SK-N-SH (cell line): ENCODE measurements around the gene SNRNP70. TPM values are rescaled to one million over a fixed set of nuclear protein-coding genes. Genes with fewer than 3 reads are reported as not detected.

ENCODE experiments used
- CTCF ChIA-PET: fragments of 300-600, 350-600 bp; formaldehyde crosslinking; extraction: SDS; loops from one replicate; lab custom pipeline; 2021; lab: Yijun Ruan, JAX
- POLR2A ChIA-PET: fragments of 350-600 bp; sonication (Branson Sonifier 250); formaldehyde crosslinking; extraction: SDS; loops from one replicate; lab custom pipeline; 2020; ENCODE audit warnings: antibody characterized with exemption, inconsistent platforms; lab: Yijun Ruan, JAX
- DNase-seq: peaks from one replicate; pipeline ENCODE4 v3.0.0; 2012
- H2AFZ ChIP-seq: fragments of 200-600 bp; sonication (generic); 2 replicates; pipeline ENCODE4 v1.8.1; 2016; ENCODE audit warnings: antibody characterized with exemption, mild to moderate bottlenecking, low read depth
- H3F3A ChIP-seq: fragments of 200-600 bp; sonication (generic); replicated peaks from 2 replicates; pipeline ENCODE3; 2016; ENCODE audit warnings: antibody characterized with exemption, mild to moderate bottlenecking; ENCODE audit not compliant: insufficient read depth
- H3K27ac ChIP-seq, 2 experiments: fragments of 200-500 bp in 1 of 2; fragments of 200-600 bp in 1 of 2; sonication (Bioruptor generic) in 1 of 2; sonication (generic), shearing (Covaris generic) in 1 of 2; 2 replicates each; pipeline versions ENCODE4 v1.5.1 to v1.6.1; 2014 to 2016; ENCODE audit warnings: low read depth in 2 of 2, inconsistent platforms in 1 of 2, low read length in 1 of 2, mild to moderate bottlenecking in 1 of 2, mixed read lengths in 1 of 2
- H3K27me3 ChIP-seq: fragments of 200-600 bp; sonication (generic), shearing (Covaris generic); 2 replicates; pipeline ENCODE4 v1.6.1; 2016; ENCODE audit warnings: mixed run types; ENCODE audit not compliant: insufficient read depth
- H3K36me3 ChIP-seq, 2 experiments: fragments of 200-500 bp in 1 of 2; fragments of 200-600 bp in 1 of 2; sonication (Bioruptor generic) in 1 of 2; sonication (generic) in 1 of 2; replicated peaks in 1 of 2; 2 replicates each; pipeline versions ENCODE3 to v1.5.1; 2014 to 2016; ENCODE audit warnings: low read length in 1 of 2, mild to moderate bottlenecking in 1 of 2; ENCODE audit not compliant: insufficient read depth in 2 of 2, control insufficient read depth in 1 of 2
- H3K4me1 ChIP-seq, 2 experiments: fragments of 200-500 bp in 1 of 2; fragments of 200-600 bp in 1 of 2; sonication (Bioruptor generic) in 1 of 2; sonication (generic), shearing (Covaris generic) in 1 of 2; 2 replicates each; pipeline versions ENCODE4 v1.5.1 to v1.6.1; 2014 to 2016; ENCODE audit warnings: low read depth in 1 of 2, low read length in 1 of 2, mixed run types in 1 of 2; ENCODE audit not compliant: insufficient read depth in 2 of 2, control insufficient read depth in 1 of 2
- H3K4me2 ChIP-seq: fragments of 200-600 bp; sonication (generic), shearing (Covaris generic); 2 replicates; pipeline ENCODE4 v1.6.1; 2017; ENCODE audit warnings: mixed run types
- H3K4me3 ChIP-seq, 2 experiments: fragments of 200-500 bp in 1 of 2; fragments of 200-600 bp in 1 of 2; sonication (Bioruptor generic) in 1 of 2; sonication (generic), shearing (Covaris generic) in 1 of 2; 2 replicates each; pipeline versions ENCODE4 v1.5.1 to v1.8.1; 2014 to 2016; ENCODE audit warnings: low read depth in 2 of 2, inconsistent platforms in 1 of 2, low read length in 1 of 2, mild to moderate bottlenecking in 1 of 2, mixed read lengths in 1 of 2, moderate library complexity in 1 of 2
- H3K79me2 ChIP-seq: fragments of 200-600 bp; sonication (generic); 2 replicates; pipeline ENCODE4 v1.8.1; 2017; ENCODE audit warnings: mild to moderate bottlenecking; ENCODE audit not compliant: insufficient read depth
- H3K9ac ChIP-seq: fragments of 200-600 bp; sonication (generic); 2 replicates; pipeline ENCODE4 v1.6.1; 2017; ENCODE audit warnings: mixed run types
- H3K9me2 ChIP-seq: fragments of 200-600 bp; sonication (generic); 2 replicates; pipeline ENCODE4 v1.6.1; 2017; ENCODE audit warnings: mixed run types
- H3K9me3 ChIP-seq: fragments of 200-600 bp; sonication (generic); 2 replicates; pipeline ENCODE4 v1.6.1; 2017; ENCODE audit warnings: mixed run types, mild to moderate bottlenecking, moderate library complexity
- H4K20me1 ChIP-seq: fragments of 200-600 bp; sonication (generic); 2 replicates; pipeline ENCODE4 v1.6.1; 2017; ENCODE audit warnings: mild to moderate bottlenecking, mixed run types; ENCODE audit not compliant: insufficient read depth
- ELF1 ChIP-seq: IDR thresholded peaks from 2 replicates; pipeline ENCODE4 v1.4.0; 2012
- JUND ChIP-seq: IDR thresholded peaks from 2 replicates; pipeline ENCODE4 v1.4.0; 2012
- RAD21 ChIP-seq: IDR thresholded peaks from 2 replicates; pipeline ENCODE4 v1.6.1; 2012; ENCODE audit warnings: mild to moderate bottlenecking, low read length
- SIN3A ChIP-seq: IDR thresholded peaks from 2 replicates; pipeline ENCODE4 v1.6.1; 2012; ENCODE audit warnings: low read depth, mild to moderate bottlenecking, low read length, moderate library complexity, borderline replicate concordance
- WGBS: methylation state at CpG from one replicate; pipeline ENCODE4 v1.1.6; 2017; ENCODE audit warnings: low lambda C conversion rate; 5-methylcytosine and 5-hydroxymethylcytosine counted together
- polyA plus RNA-seq, 3 experiments: library from polyadenylated mRNA; depleted of rRNA; stranded (reverse); fragments of >200 nt; gene quantifications; 2 replicates each; pipeline ENCODE4 v1.2.3, GENCODE V29; 2012
- TF ChIP-seq, protein P1 (sequence below): fragments of 200-600 bp; sonication (generic); IDR thresholded peaks from 2 replicates; pipeline ENCODE4 v1.6.1; 2017; ENCODE audit warnings: antibody characterized with exemption, mild to moderate bottlenecking, moderate library complexity
- TF ChIP-seq, protein P2 (sequence below): IDR thresholded peaks from 2 replicates; pipeline ENCODE4 v1.4.0; 2012; ENCODE audit warnings: low read depth
- TF ChIP-seq, protein P3 (sequence below): IDR thresholded peaks from 2 replicates; pipeline ENCODE4 v1.4.0; 2012; ENCODE audit warnings: low read depth, borderline replicate concordance

The SNRNP70 gene
- polyA plus RNA-seq, 1 of the 3 experiments (the other 2 are of a cell fraction): 359 TPM

DNA sequence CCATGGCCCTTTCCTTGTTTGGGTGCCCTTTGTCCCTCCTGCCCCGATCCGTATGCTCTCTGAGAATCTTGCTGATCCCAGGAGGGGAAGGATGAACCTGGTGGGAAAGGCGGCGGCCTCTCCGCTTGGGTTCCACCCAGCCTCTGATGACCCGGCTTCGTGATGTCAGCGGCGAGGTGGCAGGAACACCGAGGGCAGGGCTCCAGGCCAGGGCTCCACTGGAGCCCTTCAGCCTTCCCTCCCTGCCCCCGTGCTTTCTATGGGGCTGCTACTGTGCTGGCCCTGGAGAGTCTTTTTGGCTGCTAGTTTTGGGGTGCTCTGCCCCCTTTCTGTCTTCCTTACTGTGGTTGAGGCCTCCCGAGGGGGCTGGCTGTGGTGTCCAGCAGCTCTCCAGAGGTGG lies 17.1 kb downstream of the SNRNP70 start:
- POLR2A ChIA-PET: no interaction called here
- peaks cover 56% of the 10 kb centered on the region for H3K79me2 ChIP-seq
- no peak for DNase-seq
- no peak overlapping the region for H3K27ac ChIP-seq
- peaks cover 53% of the 10 kb centered on the region for H3F3A ChIP-seq
- H3K9ac ChIP-seq: no peak overlapping the region
- H3K9me2 ChIP-seq: no peaks in the 10 kb centered on the region
- H3K4me1 ChIP-seq: peaks cover 0 to 3% of the 10 kb centered on the region in 2 experiments; a peak in 1 of 4 replicates
- no peak overlapping the region for H3K4me2 ChIP-seq
- CTCF ChIA-PET: interaction anchor here (1.3 kb wide), 1 partner anchor 15 kb away, joined by 4 read pairs; no protein-coding TSS in a partner anchor
- H3K27me3 ChIP-seq: no peaks in the 10 kb centered on the region
- H3K36me3 ChIP-seq: peaks cover 51 to 79% of the 10 kb centered on the region in 2 experiments
- peaks cover 64% of the 10 kb centered on the region for H4K20me1 ChIP-seq
- TF ChIP-seq, protein P1, sequence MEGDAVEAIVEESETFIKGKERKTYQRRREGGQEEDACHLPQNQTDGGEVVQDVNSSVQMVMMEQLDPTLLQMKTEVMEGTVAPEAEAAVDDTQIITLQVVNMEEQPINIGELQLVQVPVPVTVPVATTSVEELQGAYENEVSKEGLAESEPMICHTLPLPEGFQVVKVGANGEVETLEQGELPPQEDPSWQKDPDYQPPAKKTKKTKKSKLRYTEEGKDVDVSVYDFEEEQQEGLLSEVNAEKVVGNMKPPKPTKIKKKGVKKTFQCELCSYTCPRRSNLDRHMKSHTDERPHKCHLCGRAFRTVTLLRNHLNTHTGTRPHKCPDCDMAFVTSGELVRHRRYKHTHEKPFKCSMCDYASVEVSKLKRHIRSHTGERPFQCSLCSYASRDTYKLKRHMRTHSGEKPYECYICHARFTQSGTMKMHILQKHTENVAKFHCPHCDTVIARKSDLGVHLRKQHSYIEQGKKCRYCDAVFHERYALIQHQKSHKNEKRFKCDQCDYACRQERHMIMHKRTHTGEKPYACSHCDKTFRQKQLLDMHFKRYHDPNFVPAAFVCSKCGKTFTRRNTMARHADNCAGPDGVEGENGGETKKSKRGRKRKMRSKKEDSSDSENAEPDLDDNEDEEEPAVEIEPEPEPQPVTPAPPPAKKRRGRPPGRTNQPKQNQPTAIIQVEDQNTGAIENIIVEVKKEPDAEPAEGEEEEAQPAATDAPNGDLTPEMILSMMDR: no peak
- TF ChIP-seq, protein P2, sequence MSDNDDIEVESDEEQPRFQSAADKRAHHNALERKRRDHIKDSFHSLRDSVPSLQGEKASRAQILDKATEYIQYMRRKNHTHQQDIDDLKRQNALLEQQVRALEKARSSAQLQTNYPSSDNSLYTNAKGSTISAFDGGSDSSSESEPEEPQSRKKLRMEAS: no peak
- TF ChIP-seq JUND (no peak), SIN3A (no peak)
- TF ChIP-seq, all 33 proteins: peak for 0
- 91% methylated on average over 12 of the region's 12 CpGs for WGBS
- Histone ChIP-seq H3K4me3 (no peak overlapping the region), H2AFZ (no peak overlapping the region), H3K9me3 (no peaks in the 10 kb centered on the region)

DNA sequence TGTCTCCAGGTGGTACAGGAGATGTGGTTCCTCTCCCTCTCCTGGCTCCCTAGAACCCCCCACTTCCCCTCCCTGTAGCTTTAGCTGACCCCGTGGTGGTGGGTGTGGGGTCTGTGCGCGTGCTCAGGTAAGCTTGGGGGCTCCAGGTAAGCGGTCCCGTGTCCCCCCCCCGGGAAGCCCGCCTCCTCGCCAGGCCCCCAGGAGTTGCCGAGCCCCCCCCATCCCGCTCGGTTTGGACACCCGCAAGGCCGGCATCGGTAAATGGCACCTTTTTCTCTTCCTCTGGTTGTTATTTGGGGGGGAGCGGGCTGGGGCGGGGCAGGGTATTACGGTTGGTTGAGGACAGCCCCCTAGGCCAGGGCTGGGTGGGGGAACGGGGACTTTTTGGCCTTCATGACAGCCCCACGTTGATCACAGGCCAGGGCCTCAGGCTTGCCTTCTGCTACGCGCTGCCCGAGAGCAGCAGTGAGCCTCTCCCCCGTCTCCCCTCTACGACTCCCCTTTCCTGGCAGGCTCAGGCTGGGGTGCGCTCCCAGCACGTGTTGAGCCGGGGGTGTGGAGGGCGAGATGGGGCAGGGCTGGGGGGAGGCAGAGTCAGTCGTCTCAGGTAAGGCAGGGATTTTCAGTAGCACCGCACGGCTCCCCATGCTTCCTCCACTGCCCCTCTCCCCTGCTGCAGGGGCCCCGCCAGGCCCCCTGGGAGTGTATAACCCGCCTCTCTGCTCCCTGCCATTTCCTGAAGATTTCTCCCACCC lies 18.3 kb downstream of the SNRNP70 start:
- Histone ChIP-seq H4K20me1 (peaks cover 55% of the 10 kb centered on the region), H3K4me2 (no peak overlapping the region), H3K27me3 (no peaks in the 10 kb centered on the region), H3K4me3 (no peak overlapping the region), H3K79me2 (peaks cover 46% of the 10 kb centered on the region), H3K36me3 (peaks cover 47 to 81% of the 10 kb centered on the region in 2 experiments), H3K9ac (no peak overlapping the region), H3F3A (peaks cover 53% of the 10 kb centered on the region), H3K9me2 (no peaks in the 10 kb centered on the region), H3K4me1 (peaks cover 0 to 3% of the 10 kb centered on the region in 2 experiments; a peak in 1 of 4 replicates), H3K27ac (no peak overlapping the region), H3K9me3 (no peaks in the 10 kb centered on the region), H2AFZ (no peak overlapping the region)
- TF ChIP-seq JUND (no peak), RAD21 (no peak), ELF1 (no peak)
- TF ChIP-seq, protein P3, sequence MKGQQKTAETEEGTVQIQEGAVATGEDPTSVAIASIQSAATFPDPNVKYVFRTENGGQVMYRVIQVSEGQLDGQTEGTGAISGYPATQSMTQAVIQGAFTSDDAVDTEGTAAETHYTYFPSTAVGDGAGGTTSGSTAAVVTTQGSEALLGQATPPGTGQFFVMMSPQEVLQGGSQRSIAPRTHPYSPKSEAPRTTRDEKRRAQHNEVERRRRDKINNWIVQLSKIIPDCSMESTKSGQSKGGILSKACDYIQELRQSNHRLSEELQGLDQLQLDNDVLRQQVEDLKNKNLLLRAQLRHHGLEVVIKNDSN: no peak
- WGBS: 94% methylated on average over 22 of the region's 33 CpGs
- ChIA-PET CTCF (interaction anchor here (1.2 to 1.3 kb wide), 2 partner anchors 16 to 95 kb away, joined by 4 read pairs; no protein-coding TSS in a partner anchor), POLR2A (no interaction called here)
- DNase-seq: no peak
